SK-N-SH treated with all-trans-retinoic acid at 6 μM for 48 hours (cell line): Measurements from ENCODE around the gene TMEM178A.

Experiments
- ATAC-seq: fragments of 200-7000 bp; cut with Tn5 transposase; 3 replicates; pipeline ENCODE4 v1.9.1; 2020; ENCODE audit warnings: mild to moderate bottlenecking, moderate library complexity
- ARNTL ChIP-seq: fragments of 450-650 bp; formaldehyde crosslinking; IDR thresholded peaks from 2 replicates; pipeline ENCODE4 v1.5.0; 2020; ENCODE audit warnings: low read depth, mild to moderate bottlenecking, moderate library complexity, borderline replicate concordance
- BACH2 ChIP-seq: fragments of 250-450 bp; sonication (Bioruptor Pico); IDR thresholded peaks from 2 replicates; pipeline ENCODE4 v1.9.0; 2021; ENCODE audit warnings: mild to moderate bottlenecking, borderline replicate concordance
- CREB5 ChIP-seq: fragments of 250-450 bp; sonication (Bioruptor Pico); IDR thresholded peaks from 2 replicates; pipeline ENCODE4 v1.5.1; 2020; ENCODE audit warnings: low read depth, mild to moderate bottlenecking, moderate library complexity
- CSDC2 ChIP-seq: fragments of 250-450 bp; sonication (Bioruptor Pico); IDR thresholded peaks from 2 replicates; pipeline ENCODE4 v1.5.0; 2020; ENCODE audit warnings: mild to moderate bottlenecking, moderate library complexity
- CSRNP3 ChIP-seq: fragments of 250-450 bp; sonication (Bioruptor Pico); IDR thresholded peaks from 2 replicates; pipeline ENCODE4 v1.5.1; 2021; ENCODE audit warnings: mild to moderate bottlenecking, moderate library complexity
- ESRRG ChIP-seq: fragments of 250-450 bp; sonication (Bioruptor Pico); IDR thresholded peaks from 2 replicates; pipeline ENCODE4 v1.6.1; 2021; ENCODE audit warnings: mild to moderate bottlenecking
- ISL1 ChIP-seq: fragments of 250-450 bp; sonication (Bioruptor Pico); IDR thresholded peaks from 2 replicates; pipeline ENCODE4 v2.1.2; 2022; ENCODE audit warnings: mild to moderate bottlenecking, moderate library complexity
- OSR1 ChIP-seq: fragments of 250-450 bp; sonication (Bioruptor Pico); IDR thresholded peaks from 2 replicates; pipeline ENCODE4 v1.8.0; 2022; ENCODE audit warnings: moderate library complexity, mild to moderate bottlenecking, inconsistent platforms
- POU6F1 ChIP-seq: fragments of 250-450 bp; sonication (Bioruptor Pico); IDR thresholded peaks from 2 replicates; pipeline ENCODE4 v1.8.0; 2021; ENCODE audit warnings: low read depth, mild to moderate bottlenecking, moderate library complexity, borderline replicate concordance
- PPARA ChIP-seq: fragments of 250-450 bp; sonication (Bioruptor Pico); IDR thresholded peaks from 2 replicates; pipeline ENCODE4 v1.5.0; 2020; ENCODE audit warnings: mild to moderate bottlenecking, borderline replicate concordance
- RARB ChIP-seq: fragments of 250-450 bp; sonication (Bioruptor Pico); IDR thresholded peaks from 2 replicates; pipeline ENCODE4 v1.8.0; 2021; ENCODE audit warnings: mild to moderate bottlenecking, moderate library complexity
- SNAI2 ChIP-seq: fragments of 250-450 bp; sonication (Bioruptor Pico); IDR thresholded peaks from 2 replicates; pipeline ENCODE4 v1.5.0; 2020; ENCODE audit warnings: mild to moderate bottlenecking, moderate library complexity
- TCF4 ChIP-seq: fragments of 250-450 bp; sonication (Bioruptor Pico); IDR thresholded peaks from 2 replicates; pipeline ENCODE4 v1.8.0; 2021; ENCODE audit warnings: mild to moderate bottlenecking, moderate library complexity, borderline replicate concordance
- TSHZ2 ChIP-seq: fragments of 250-450 bp; sonication (Bioruptor Pico); IDR thresholded peaks from 2 replicates; pipeline ENCODE4 v1.5.0; 2020; ENCODE audit warnings: mild to moderate bottlenecking, moderate library complexity
- ZC3H10 ChIP-seq: fragments of 250-450 bp; sonication (Bioruptor Pico); IDR thresholded peaks from 2 replicates; pipeline ENCODE4 v1.5.1; 2021; ENCODE audit warnings: mild to moderate bottlenecking, moderate library complexity
- ZFP3 ChIP-seq: fragments of 250-450 bp; sonication (Bioruptor Pico); IDR thresholded peaks from 2 replicates; pipeline ENCODE4 v1.5.0; 2020; ENCODE audit warnings: mild to moderate bottlenecking, moderate library complexity
- ZFP30 ChIP-seq: fragments of 450-650 bp; formaldehyde crosslinking; IDR thresholded peaks from 2 replicates; pipeline ENCODE4 v1.5.0; 2022; ENCODE audit warnings: mild to moderate bottlenecking, moderate library complexity
- ZNF565 ChIP-seq: fragments of 450-650 bp; formaldehyde crosslinking; conservative IDR thresholded peaks from 2 replicates; pipeline ENCODE4 v1.5.0; 2020; ENCODE audit warnings: low read depth, mild to moderate bottlenecking, moderate library complexity
- ZNF70 ChIP-seq: fragments of 450-650 bp; formaldehyde crosslinking; IDR thresholded peaks from 2 replicates; pipeline ENCODE4 v1.5.0; 2020; ENCODE audit warnings: mild to moderate bottlenecking, moderate library complexity
- ZNF8 ChIP-seq: fragments of 450-650 bp; formaldehyde crosslinking; IDR thresholded peaks from 2 replicates; pipeline ENCODE4 v1.5.0; 2020; ENCODE audit warnings: mild to moderate bottlenecking, moderate library complexity

The TMEM178A gene

GRCh38 chr2:39731546-39731945 lies 65.8 kb downstream of the TMEM178A start:
- TF ChIP-seq ZNF565 (no peak), CSRNP3 (no peak), ISL1 (CRISPR knock-in tag) (no peak), TCF4 (CRISPR knock-in tag) (no peak), ESRRG (CRISPR knock-in tag) (no peak), CREB5 (CRISPR knock-in tag) (no peak), CSDC2 (no peak), ZNF70 (CRISPR knock-in tag) (no peak), SNAI2 (no peak), ARNTL (no peak), PPARA (CRISPR knock-in tag) (no peak), TSHZ2 (CRISPR knock-in tag) (no peak), ZNF8 (CRISPR knock-in tag) (no peak), ZFP3 (CRISPR knock-in tag) (no peak), OSR1 (CRISPR knock-in tag) (no peak), POU6F1 (CRISPR knock-in tag) (no peak), ZC3H10 (CRISPR knock-in tag) (no peak)
- no peak for ATAC-seq

- TF ChIP-seq ZNF8 (CRISPR knock-in tag) (no peak), PPARA (CRISPR knock-in tag) (no peak), ESRRG (CRISPR knock-in tag) (no peak), ZNF70 (CRISPR knock-in tag) (no peak), ISL1 (CRISPR knock-in tag) (no peak), ZFP30 (CRISPR knock-in tag) (no peak), CREB5 (CRISPR knock-in tag) (no peak), ARNTL (no peak), TSHZ2 (CRISPR knock-in tag) (no peak), BACH2 (CRISPR knock-in tag) (no peak), TCF4 (CRISPR knock-in tag) (no peak), RARB (no peak)
These were observed 66.8 kb downstream of the TMEM178A start for GRCh38 chr2:39732482-39732881.

More at GRCh38 chr2:39732482-39732881, 66.8 kb downstream of the TMEM178A start:
- ATAC-seq, result no peak
